Stimulated activated CD4-positive, alpha-beta T cell treated with anti-CD3 and anti-CD28 coated beads, Interleukin-15, amount 100 ng/mL, for 24 hours (primary cell): ENCODE measurements around the gene CD99L2.

Experiments
- DNase-seq: peaks from one replicate; pipeline ENCODE4 v3.0.0-alpha.2; 2020

The CD99L2 gene, protein sequence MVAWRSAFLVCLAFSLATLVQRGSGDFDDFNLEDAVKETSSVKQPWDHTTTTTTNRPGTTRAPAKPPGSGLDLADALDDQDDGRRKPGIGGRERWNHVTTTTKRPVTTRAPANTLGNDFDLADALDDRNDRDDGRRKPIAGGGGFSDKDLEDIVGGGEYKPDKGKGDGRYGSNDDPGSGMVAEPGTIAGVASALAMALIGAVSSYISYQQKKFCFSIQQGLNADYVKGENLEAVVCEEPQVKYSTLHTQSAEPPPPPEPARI

DNA sequence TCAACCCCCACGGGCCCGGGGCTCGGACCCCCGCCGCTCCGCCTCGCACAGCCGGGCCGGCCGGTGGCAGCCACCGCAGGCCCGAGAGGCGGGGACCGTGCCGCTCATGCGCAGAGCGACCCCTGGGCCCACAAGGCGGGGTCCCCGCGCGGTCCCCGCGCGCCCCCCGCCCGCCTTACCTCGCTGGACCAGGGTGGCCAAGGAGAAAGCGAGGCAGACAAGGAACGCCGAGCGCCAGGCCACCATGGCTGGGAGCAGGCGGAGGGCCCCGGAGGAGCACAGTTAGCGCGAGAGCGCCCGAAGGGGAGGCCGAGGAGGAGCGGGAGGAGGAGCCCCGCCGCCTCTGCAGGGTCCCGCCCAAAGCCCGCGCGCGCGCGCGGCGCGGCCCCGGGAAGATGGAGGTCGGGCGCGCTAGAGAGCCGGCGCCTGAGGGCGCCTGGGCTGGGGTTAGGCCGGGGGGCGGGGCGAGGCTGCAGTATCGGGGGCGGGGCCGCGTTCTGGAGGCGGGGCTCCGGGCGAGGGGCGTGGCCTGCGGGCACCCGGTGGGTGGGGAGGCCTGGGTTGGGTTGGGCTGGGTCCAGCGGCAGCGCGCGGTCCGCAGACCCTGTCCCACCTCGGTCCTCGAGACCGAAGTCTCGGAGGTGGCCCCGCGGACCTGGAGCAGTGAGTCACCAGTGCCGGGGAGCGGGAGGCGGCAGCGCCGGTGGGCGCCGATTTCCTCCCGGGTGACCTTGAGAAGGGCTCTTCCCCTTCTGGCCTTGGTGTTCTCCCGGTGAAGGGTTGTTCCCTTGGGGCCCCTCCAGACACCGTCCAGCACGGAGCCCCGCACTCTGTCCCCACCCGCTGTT lies at the start of gene CD99L2:
Gene CD99L2, minus strand, starts transcription at position 326 of the 848 bp plus-strand sequence. Its CDS starts 80 bp downstream, at position 246.
- peak; percentile 89 for DNase-seq

DNA sequence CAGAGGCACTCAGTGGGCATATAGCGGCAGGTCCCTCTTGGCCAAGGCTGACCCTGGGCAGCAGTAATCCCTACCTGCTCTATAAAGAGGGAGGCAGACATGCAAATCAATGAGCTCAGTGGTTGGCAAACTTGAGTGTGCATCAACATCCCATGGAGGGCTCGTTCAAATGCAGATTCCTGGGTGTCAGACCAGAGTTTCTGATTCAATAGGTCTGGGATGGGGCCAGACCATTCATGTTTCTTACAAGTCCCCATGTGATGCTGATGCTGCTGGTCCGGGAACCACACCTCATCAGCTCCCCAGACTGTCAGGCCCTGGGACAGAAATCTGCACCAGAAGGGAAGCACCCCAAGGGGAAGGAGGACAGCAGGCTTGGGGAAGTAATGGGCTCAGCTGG lies 45.8 kb upstream of the CD99L2 start:
- DNase-seq: no peak

DNA sequence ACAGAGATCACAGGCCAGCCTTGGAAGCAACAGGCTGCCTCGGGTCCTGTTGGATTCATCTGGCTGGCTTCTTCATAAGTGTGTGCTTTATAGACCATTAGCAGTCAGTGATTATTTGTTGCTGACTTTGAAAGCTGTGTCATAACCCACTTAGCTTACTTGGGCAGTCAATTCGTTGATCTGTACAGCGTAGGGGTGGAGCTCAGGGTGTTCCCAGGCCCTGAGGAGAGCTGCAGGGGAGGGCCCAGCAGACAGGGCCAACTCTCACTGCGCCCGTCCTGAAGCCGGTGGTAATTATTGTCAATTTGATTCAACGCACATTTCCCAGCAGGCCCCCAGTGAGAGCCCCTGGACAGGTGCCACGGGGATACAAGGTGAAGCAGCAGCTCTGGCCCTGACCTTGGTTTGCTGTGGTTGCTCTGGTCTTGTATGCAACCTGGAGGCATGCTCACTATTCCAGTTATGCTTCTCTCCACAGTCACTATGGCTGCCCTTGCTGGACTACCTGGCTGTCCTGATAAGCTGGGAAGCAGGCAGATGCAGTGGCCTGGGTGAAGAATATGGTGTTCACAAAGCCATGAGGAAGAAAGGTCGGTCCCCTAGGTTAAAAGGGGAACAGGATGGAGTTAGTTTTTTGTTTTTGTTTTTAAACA lies 44.6 kb upstream of the CD99L2 start:
- no peak for DNase-seq

DNA sequence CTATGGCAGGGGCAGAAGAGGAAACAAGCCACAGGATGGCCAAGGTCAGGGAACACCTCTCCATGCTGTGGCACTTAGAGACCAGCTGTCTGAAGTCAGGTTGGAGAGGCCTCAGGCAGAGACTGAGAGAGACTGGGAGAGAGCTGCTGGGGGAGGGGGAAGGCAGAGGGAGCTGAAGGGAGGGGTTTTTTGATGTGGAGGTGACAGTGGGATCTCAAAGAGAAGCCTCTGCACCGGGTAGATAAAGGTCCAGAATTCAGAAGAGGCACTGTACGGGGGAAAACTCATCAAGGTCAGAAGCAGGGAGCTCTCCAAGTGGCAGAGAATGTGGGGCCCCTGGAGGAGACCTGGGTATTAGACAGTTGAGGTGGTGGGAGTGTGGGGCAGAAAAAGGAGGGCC lies 43.1 kb upstream of the CD99L2 start:
- no peak for DNase-seq

DNA sequence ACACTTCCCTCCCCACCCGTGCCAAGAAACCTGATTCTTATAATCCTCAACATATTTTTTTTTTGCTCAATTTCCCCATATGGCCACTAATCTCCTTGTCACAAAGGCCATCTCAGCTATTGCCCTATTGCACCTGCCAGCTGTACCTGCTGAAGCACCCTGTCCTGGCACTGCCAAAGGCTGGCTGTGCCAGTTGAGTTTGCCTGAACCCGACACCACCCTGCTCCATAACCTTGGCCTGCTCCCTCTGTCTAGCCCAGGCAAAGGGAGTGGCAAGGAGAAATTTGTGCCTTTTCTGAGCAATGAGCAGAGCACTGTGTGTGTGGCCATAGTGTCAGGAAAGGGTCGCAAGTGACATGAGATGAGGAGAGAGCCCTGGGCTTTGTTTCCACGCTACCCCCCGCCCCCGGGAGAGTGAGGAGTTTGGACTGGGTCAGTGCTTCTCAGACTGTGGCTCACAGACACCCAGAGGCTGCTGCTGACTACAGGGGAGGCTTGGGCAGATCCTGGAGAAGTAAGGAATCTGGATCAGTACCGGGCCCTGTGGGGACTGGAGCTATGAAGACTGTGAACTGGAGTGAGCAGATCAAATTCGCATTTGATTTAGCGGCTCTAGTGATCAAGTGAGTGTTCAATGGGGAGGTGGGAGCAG lies 42.5 kb upstream of the CD99L2 start:
- no peak for DNase-seq

DNA sequence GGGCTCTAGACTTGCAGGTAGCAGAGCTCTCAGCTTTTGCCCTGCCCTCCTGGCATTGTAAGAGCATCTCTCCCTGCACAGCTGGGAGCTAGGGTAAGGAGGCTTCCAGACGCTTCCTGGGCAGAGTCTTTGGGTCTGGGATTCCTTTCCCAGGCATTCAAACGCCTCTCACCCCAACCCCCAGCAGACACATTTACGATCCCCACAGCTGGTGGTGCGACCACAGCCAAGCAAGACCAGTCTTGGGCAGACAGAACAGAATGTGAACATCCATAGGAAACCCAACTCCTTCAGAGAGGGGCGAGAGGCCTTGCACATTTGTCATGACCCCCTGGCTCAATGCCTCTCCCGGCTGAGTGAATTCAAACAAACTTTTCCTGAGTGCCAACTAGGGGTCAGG lies 38.1 kb upstream of the CD99L2 start:
- DNase-seq: no peak

DNA sequence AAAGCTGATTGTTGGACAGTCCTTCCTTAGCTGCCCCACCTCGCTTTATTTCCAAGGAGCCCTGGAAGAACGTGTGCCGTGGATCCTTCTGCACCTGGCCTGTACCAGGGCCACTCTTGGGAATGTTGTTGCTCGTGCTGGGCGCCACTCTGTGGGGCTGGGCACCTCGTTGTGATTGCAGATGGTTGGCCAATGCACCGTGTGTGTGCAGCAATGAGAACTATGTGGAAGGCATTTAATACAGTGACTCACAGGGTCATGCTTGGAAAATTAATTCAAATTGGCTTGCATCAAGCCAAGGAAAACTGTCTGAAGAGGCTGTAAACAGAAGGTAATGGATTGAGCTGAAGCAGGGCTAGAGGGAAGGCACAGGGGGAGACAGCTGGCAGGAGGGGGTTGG lies 37.0 kb upstream of the CD99L2 start:
- no peak for DNase-seq

DNA sequence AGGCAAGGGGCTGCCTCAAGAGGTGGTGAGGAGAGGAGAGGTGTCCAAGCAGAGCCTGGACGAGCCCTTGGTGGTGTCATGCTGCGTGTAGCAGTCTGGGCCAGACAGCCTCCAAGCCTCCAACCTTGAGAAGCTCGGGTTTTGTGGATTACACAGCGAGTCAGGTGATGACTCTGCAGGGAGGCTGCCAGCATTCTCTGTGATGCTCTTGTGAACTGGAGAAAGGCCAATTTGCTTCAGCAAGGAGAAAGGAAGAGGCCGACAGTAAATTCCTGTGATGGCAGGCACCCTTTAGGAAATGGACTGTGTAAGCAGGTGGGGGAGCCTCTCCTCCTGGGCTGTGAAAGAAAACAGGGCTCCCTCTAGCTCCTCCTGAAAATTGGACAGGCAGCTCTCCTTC lies 36.0 kb upstream of the CD99L2 start:
- no peak for DNase-seq

DNA sequence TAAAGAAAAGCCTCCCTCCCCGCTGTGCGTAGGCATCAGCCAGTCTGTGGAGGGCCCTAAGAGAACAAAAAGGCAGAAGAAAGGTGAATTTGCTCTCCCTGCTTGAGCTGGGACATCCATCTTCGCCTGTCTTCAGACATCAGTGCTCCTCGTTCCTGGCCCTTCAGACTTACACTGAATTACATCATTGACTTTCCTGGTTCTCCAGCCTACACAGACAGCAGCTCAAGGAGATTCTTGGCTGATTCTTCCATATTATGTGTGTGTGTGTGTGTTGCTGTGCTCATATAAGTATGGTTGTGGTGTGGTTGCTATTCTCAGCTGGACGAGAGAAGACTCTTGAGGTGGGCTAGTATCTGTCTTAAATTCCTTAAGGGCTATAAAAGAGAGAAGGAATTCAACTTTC lies 35.5 kb upstream of the CD99L2 start:
- DNase-seq: no peak

DNA sequence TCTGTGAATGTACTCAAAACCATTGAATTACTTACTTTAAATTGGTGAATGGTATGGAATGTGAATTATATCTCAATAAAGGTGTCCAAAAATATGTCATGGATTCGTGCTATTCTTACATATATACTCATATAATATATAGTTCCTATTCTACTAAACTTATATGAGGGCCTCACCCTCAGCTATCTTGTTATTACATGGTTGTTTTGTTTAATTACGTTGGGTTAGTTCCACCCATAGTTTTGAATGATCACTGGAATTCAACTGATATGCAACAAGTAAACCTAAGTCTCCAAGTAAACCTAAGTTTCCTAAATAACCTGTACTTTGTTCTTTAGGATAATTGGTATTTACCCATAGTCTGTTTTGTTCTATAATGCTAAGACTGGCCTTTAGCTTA lies 30.6 kb upstream of the CD99L2 start:
- no peak for DNase-seq

DNA sequence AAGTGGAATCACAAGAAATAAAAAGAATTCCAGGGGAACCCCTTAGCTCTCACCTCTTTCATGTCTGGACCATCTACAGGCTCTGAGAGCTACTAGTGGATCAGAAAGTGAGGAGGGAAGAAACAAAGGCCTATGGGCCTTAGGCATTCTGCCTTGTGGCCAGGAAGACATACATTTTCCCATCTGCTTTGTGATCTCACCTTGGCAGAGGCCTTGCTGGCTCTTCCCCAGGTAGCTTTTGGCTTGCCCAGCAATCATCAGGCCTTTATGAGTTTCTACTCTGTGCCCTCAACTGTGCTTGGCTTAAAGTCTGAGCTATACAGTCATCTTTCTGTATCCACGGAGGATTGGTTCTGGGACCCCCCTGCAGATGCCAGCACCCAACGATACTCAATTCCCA lies 28.3 kb upstream of the CD99L2 start:
- DNase-seq: no peak

DNA sequence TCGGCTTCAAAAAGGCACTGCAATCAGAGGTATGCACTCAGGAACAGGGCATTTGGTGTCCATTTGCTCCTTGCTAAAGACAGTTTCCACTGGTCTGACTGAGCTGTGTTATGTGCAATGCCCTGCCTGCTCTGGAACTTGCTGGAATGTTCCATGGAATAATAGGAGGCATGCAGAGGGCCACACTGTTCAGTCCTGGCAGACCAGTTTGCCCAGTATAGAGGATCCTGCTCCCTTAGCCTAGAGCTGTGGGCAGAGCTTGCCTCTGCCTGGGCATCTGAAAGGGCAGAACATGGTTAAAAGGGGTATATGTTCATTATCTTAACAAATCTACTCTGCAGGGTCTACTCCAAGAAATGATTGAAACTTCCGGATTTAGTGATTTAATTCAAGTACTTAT lies 27.8 kb upstream of the CD99L2 start:
- DNase-seq: no peak

DNA sequence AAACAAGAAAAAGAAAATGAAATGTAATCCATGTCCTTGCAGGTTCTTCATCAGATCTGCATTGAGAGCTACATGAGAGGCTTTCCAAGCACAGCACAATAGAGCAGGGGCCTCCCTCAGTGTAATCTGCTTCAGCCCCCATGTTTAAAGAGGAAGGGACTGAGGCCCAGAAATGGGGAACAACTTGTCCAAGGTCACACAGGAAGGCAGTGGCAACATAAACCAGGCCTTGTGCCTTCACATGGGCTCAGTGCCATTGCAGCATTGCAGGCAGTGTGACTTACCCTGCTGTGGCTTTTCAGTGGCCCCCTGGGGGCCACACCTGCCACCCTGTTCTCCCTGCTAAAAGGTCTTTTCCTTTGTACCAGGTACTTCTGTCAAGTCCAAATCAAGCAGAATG lies 20.9 kb upstream of the CD99L2 start:
- no peak for DNase-seq

DNA sequence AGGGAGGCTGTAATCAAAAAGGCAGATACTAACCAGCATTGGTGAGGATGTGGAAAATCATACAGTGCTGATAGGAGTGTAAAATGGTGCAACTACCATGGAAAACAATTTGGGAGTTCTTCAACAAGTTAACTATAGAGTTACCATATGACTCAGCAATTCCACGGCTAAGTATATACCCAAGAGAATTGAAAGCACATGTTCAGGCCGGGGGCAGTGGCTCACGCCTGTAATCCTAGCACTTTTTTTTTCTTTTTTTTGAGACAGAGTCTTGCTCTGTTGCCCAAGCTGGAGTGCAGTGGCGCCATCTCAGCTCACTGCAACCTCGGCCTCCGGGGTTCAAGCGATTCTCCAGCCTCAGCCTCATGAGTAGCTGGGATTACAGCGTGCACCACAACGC lies 15.0 kb upstream of the CD99L2 start:
- no peak for DNase-seq

DNA sequence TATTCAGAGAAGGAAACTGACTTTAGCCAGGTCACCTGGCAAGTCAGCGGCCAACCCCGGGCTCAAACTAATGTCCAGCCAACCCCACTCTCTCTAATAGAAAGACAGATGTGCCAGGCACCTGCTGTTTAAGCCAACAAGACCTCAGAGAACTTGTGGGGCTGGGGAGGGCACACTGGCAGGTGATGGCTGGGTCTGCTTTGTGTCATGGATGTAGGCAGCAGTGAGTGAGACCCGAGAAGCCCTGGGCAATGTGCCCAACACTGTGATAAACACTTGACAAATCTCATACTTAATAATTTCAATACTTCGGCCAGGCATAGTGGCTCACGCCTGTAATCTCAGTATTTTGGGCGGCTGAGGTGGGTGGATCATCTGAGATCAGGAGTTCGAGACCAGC lies 9.0 kb upstream of the CD99L2 start:
- DNase-seq: no peak

DNA sequence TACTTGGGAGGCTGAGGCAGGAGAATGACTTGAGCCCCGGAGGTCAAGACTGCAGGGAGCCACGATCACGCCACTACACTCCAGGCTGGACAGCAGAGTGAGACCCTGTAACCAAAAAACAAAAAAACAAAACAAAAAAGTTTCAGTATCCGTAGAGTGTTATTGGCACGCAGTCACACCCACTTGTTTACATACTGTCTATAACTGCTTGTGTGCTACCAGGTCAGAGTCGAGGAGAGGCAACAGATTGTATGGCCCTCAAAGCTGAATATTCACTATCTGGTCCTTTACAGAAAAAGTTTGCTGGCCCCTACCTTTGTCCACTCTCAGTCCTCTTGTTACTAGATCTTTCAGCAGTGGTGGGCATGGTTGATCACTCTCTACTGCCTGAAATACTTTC lies 8.2 kb upstream of the CD99L2 start:
- DNase-seq: no peak

DNA sequence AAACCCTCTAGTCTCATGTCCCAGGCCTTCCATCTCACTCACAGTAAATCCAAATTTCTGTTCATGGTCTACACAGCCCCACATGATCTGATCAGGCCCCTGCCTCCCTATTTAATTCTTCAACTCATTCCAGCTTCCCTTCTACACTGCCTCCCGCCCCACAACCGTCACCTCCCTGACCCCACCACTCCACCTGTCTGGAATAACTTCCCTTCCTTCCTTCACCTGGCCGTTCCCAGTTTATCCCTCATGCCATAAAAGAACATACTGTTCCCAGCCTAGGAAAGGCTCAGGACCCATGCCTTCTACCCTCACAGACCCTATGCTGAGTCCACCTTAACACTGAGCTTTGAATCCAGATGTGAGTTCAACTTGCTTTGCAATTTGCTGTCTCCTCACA lies 6.8 kb upstream of the CD99L2 start:
- no peak for DNase-seq

DNA sequence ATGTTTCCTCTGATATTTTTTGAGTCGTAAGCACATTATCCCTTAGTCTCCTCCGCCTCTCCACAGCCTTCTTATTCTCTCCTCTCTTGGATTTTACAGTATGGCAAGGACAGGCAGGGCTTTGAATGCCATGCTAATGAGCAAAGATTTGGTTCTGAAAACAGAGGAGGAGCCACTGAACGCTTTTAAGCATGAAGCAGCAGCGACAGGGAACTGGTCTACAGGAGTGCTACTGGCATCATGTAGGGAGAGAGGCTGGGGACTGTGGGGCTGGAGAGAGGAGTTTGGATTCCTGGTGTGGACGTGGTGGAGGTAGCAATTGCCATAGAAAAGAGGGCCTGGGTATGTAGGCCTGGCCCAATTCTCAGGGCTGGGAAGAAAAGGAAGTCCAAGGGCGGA lies 4.6 kb upstream of the CD99L2 start:
- DNase-seq: no peak

DNA sequence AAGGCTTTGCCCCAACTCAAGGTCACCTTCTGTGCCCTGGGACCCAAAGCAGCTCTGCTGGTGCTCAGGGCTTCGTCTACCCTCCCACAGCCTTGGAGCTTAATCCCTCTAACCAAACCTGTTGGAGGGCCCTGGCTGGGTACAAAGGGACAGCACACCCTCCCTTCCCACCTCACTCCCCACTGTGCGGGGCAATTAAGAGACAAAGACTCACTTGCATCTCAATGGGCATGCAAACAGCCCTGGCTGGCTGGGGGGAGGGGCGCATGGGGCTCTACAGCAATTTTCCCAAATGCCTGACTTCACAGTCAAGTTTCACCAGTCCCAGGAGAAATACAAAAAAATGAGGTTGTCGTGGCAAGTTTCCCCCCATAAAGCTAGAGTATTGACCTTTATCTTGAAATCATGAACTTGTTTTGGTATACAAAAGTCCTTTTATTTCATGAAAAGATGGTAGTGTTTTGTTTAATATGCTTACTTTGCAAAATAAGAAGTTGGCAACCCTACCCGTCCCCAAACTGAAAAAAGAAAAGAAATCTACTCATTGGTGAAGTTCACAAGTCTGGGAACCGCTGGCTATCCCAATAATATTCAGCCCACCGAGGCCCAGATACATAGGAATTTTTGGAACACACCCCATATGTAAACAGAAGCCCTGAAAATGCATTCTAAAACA lies 4.1 kb upstream of the CD99L2 start:
- DNase-seq: no peak

DNA sequence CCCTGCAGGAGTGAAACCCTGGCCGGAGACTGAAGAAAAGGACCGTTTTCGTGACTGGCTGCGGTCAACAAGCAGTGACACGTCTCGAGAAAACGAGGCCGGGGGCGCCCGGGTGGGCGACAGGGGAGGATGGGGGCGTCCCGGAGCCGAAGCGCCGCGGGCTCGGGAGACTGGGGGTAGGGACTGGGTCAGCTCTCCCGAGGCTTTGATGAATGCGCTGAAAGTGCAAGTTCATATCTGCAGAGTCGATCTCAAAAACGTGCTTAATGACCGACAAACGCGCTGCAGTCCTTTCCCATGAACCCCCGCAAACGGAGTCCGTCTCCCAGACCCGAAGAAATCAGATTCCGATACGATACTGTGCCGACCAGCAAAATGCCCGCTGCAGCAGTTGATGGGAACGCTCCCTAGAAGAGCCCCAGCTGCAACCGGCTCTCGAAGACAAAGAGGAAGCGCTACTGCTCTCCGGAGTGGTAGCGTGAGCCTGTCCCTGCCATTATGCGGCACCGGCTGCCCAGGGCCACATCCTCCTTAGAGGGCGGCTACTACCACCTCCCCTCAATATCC lies 806 bp upstream of the CD99L2 start:
- DNase-seq: peak; percentile 32

DNA sequence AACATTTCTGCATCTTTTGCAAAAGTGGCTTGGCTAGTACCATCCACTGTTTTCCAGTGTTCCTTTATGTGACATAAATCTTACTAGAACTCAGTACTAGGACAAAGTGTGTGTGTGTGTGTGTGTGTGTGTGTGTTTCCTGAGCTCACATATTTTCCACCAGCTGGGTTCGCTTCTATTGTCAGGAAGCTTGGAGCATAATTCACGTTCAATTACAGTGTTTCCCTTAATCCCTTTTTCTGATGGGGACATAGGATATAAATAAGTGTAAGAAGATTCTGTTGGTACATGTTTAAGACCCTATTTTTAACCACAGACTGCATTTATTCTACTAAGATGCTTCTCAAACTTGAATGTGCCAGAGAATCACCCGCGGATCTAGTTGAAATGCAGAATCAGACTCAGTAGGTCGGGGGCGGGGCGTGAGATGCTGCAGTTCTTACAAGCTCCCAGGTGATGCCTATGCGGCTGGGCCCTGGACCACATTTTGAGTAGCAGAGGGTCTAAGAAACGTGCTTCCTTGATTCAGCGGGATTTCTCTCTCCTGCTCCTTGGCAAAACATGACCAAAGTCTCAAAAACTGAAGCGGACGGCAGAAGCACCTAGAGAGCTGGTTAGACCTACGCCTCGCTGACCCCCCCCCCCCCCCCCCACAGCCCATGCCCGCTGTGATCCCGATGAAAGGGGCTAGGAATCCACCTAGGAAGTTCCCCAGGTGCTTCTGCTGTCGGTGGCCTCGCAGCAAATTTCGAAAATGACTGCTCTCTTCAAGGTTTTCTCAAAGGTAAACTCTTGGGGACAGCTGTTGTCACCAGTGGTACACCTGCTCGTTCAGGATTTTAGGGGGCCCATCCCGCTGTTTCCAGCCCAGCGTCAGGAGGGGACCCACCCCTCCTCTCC lies 797 bp downstream of the CD99L2 start:
- peak; percentile 71 for DNase-seq

DNA sequence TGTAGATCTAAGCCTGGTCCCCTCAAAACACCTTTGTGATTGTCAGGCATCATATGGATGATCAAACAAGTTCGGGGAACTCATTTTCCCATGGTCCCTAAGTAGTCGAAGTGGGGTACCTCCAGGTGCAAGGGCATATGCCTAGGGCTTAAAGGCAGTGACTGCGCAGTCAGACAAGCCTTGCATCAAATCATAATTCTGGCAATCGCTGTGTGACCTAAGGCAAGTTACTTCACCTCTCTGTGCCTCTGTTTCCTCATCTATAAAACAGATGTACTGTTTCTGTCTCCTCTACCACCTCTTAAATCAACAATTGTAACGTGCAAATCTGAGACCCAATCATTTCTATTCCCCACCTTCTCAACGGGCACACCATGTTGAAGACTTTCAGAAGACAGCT lies 1.8 kb downstream of the CD99L2 start:
- no peak for DNase-seq
